Mesothelial cell of epicardium (in vitro differentiated cells): ENCODE measurements around the gene ZNF3. TPM values are rescaled to one million over a fixed set of nuclear protein-coding genes. Genes with fewer than 3 reads are reported as not detected.

ENCODE experiments used
- DNase-seq, 2 experiments: peaks; one replicate each; pipeline ENCODE4 v3.0.0; 2021; ENCODE audit warnings: low spot score in 2 of 2; ENCODE audit not compliant: unreplicated experiment in 2 of 2
- H3K27ac Mint-ChIP-seq: 2 replicates; pipeline ENCODE4 v1.8.0; 2021; ENCODE audit warnings: mixed read lengths
- H3K27me3 Mint-ChIP-seq: 2 replicates; pipeline ENCODE4 v1.8.0; 2021; ENCODE audit warnings: low read depth, mixed read lengths
- H3K36me3 Mint-ChIP-seq: 2 replicates; pipeline ENCODE4 v1.8.0; 2021; ENCODE audit warnings: mixed read lengths
- H3K4me1 Mint-ChIP-seq: 2 replicates; pipeline ENCODE4 v1.8.0; 2021; ENCODE audit warnings: mixed read lengths
- H3K4me3 Mint-ChIP-seq: 2 replicates; pipeline ENCODE4 v1.8.0; 2021; ENCODE audit warnings: mild to moderate bottlenecking, moderate library complexity, mixed read lengths
- H3K9me3 Mint-ChIP-seq: 2 replicates; pipeline ENCODE4 v1.8.0; 2021; ENCODE audit warnings: mixed read lengths
- CTCF ChIP-seq: fragments of 200-600 bp; sonication (generic); IDR thresholded peaks from one replicate; pipeline ENCODE4 v1.5.0; 2021; ENCODE audit warnings: antibody characterized with exemption; ENCODE audit not compliant: unreplicated experiment
- total RNA-seq: library from RNA; stranded (reverse); gene quantifications from 3 replicates; pipeline ENCODE4 v1.2.1, GENCODE V29; 2021

Gene ZNF3
- total RNA-seq, 1 donor from 2014 or later, result 85.9 TPM

GRCh38 chr7:100053215-100053614, 28.3 kb downstream of the ZNF3 start:
- H3K4me3 Mint-ChIP-seq, result no peak overlapping the region
- no peaks in the 10 kb centered on the region for H3K27me3 Mint-ChIP-seq
- H3K36me3 Mint-ChIP-seq, result peaks cover 8% of the 10 kb centered on the region
- TF ChIP-seq CTCF, result no peak
- H3K27ac Mint-ChIP-seq, result no peak overlapping the region
- no peak for DNase-seq
- peaks cover 15% of the 10 kb centered on the region for H3K4me1 Mint-ChIP-seq
- no peaks in the 10 kb centered on the region for H3K9me3 Mint-ChIP-seq

GRCh38 chr7:100051611-100052010, 29.9 kb downstream of the ZNF3 start:
- Mint-ChIP-seq H3K36me3 (peaks cover 3% of the 10 kb centered on the region), H3K4me3 (peak overlapping the region; percentile 51), H3K27ac (peak overlapping the region; percentile 51), H3K4me1 (peaks cover 15% of the 10 kb centered on the region), H3K9me3 (no peaks in the 10 kb centered on the region), H3K27me3 (no peaks in the 10 kb centered on the region)
- no peak for TF ChIP-seq CTCF
- DNase-seq, result no peak

GRCh38 chr7:100049441-100050291, 31.9 kb downstream of the ZNF3 start, which contains the start of gene ZSCAN21:
Gene ZSCAN21 (plus strand): TSS chr7:100049774. CDS start chr7:100057007, 7,233 bp downstream.
- peaks cover 4% of the 10 kb centered on the region for H3K36me3 Mint-ChIP-seq
- no peaks in the 10 kb centered on the region for H3K27me3 Mint-ChIP-seq
- H3K4me3 Mint-ChIP-seq, result peak within 1 kb of the TSS; percentile 89
- peak within 1 kb of the TSS; percentile 98 for H3K27ac Mint-ChIP-seq
- peak; percentile 70 to 85 for DNase-seq
- no peaks in the 10 kb centered on the region for H3K9me3 Mint-ChIP-seq
- peaks cover 15% of the 10 kb centered on the region for H3K4me1 Mint-ChIP-seq
- TF ChIP-seq CTCF, result no peak

- H3K4me1 Mint-ChIP-seq, result peaks cover 15% of the 10 kb centered on the region
- peaks cover 5% of the 10 kb centered on the region for H3K36me3 Mint-ChIP-seq
- no peaks in the 10 kb centered on the region for H3K9me3 Mint-ChIP-seq
- DNase-seq, result no peak
- no peak for TF ChIP-seq CTCF
- no peaks in the 10 kb centered on the region for H3K27me3 Mint-ChIP-seq
- H3K27ac Mint-ChIP-seq, result peak overlapping the region; percentile 98
- H3K4me3 Mint-ChIP-seq, result peak overlapping the region; percentile 89
Measured at GRCh38 chr7:100048680-100049079, 32.8 kb downstream of the ZNF3 start.

GRCh38 chr7:100044718-100045117, 36.8 kb downstream of the ZNF3 start:
- TF ChIP-seq CTCF, result no peak
- H3K4me1 Mint-ChIP-seq, result peaks cover 8% of the 10 kb centered on the region
- peaks cover 2% of the 10 kb centered on the region for H3K36me3 Mint-ChIP-seq
- no peaks in the 10 kb centered on the region for H3K27me3 Mint-ChIP-seq
- no peak for DNase-seq
- no peak overlapping the region for H3K27ac Mint-ChIP-seq
- no peaks in the 10 kb centered on the region for H3K9me3 Mint-ChIP-seq
- no peak overlapping the region for H3K4me3 Mint-ChIP-seq
